ENCODE data around the gene BGN.

The BGN gene

DNA sequence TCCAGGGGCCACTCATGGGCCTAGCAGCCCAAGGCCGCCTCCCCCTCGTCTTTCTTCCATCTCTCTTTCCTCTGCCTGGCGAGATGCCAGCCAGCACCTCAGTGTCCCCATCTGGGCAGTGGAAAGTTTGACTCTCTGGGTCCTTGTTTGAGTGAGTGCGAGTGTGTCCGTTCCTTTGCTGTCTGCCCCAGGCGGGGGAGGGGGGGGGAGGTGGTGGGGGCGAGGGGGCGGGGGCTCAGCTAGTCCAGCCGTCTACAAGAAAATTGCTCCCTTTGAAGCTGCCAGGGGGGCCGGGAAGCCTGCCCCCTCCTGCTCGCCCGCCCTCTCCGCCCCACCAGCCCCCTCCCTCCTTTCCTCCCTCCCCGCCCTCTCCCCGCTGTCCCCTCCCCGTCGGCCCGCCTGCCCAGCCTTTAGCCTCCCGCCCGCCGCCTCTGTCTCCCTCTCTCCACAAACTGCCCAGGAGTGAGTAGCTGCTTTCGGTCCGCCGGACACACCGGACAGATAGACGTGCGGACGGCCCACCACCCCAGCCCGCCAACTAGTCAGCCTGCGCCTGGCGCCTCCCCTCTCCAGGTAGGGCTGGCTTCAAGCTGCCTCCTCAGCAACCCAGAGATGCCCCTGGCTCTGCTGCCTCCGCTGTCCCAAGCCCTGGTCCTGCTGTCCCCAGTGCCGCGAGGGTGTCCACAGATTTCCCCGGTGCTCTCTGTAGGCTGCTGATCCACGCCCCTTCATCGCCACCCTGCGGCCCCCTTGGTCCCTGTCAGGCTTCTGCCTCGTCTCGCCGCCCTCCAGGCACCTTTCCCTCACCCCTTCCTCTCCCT is at the start of gene BGN:
TSS of gene BGN (plus strand) at position 440 of the 821 bp plus-strand sequence. CDS start 9,652 bp downstream, outside the sequence.
- in situ Hi-C loops (cut with MboI; ENCODE audit: low sequenced_read_pairs): no loop called here
- Histone ChIP-seq H3K4me3 (no peak within 1 kb of the TSS), H3K9me3 (no peaks in the 10 kb centered on the region), H3K36me3 (replicated peaks) (no peaks in the 10 kb centered on the region), H3K27me3 (ENCODE audit: low read depth) (no peaks in the 10 kb centered on the region), H3K4me1 (no peaks in the 10 kb centered on the region)
- peak in 1 of 2 experiments; percentile 22 for DNase-seq (ENCODE audit: low spot score in 2 of 2)

GRCh38 chrX:153445106-153445855 is 49.5 kb upstream of the BGN start:
- Histone ChIP-seq H3K4me1 (no peaks in the 10 kb centered on the region), H3K4me3 (no peak overlapping the region), H3K9me3 (no peaks in the 10 kb centered on the region), H3K36me3 (replicated peaks) (no peaks in the 10 kb centered on the region; the same call in 1 of the 2 replicates), H3K27me3 (ENCODE audit: low read depth) (no peaks in the 10 kb centered on the region)
- DNase-seq (ENCODE audit: low spot score in 2 of 2): no peak
- in situ Hi-C loops (cut with MboI; ENCODE audit: low sequenced_read_pairs): no loop called here

DNA sequence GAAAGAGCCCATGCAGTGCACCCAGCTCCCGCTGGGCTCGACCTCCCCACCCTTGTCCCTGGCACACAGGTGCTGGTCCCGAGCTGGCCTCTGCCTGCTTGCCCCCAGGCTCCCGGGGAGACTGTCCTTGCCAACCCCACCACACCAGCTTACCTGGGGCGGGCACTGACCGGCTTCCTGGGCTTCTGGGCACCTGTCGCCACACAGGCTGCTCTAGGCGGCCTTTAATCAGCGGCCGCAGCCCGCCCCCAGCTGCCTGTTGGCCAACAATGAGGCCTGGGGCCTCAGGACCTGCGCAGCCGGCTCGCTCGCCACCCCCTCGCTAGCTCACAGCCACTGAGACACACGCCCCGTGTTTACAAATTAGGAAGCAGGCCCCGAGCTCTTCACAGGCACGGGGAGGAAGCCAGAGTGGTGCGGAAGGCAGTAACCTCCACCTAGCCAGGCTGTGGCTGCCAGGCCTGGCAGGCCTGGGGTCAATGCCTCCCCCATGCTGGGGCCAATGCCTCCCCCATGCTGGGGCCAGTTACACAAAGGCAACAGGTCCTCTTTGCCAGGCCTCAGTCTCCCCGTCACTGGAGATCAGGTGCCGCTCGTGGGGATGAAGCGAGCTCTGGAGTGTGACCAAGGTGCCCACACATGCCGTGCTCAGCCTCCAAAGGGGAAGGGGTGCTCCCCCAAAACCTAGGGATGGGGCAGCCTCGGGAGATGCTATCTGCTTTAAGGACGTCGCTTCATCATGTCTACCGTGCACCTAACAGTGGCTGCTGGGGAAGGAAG is 48.7 kb upstream of the BGN start, which contains the start of gene TREX2:
TSS of gene TREX2 (minus strand) at position 201 of the 780 bp plus-strand sequence. CDS start 626 bp downstream, outside the sequence.
- H3K27me3 ChIP-seq (ENCODE audit: low read depth): no peaks in the 10 kb centered on the region
- H3K9me3 ChIP-seq: no peaks in the 10 kb centered on the region
- in situ Hi-C loops (cut with MboI; ENCODE audit: low sequenced_read_pairs): no loop called here

DNA sequence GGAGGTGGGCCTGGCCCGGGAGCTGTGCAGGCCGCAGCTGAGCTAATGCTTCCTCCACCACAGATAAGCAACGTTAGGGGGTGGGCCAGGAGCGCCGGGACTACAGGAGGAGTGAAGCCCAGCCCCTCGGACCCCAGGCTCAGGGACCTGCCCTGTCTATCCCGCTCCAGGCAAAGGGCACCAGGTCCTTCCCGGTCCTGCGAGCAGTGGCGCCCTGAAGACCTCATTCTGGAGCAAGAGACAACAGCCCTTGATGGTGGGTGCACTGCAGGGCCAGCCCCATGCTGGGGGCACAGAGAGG is 48.2 kb upstream of the BGN start:
- in situ Hi-C loops (cut with MboI; ENCODE audit: low sequenced_read_pairs): no loop called here
- peaks cover 4% of the 10 kb centered on the region for H3K36me3 ChIP-seq (replicated peaks)
- no peaks in the 10 kb centered on the region for H3K9me3 ChIP-seq
- no peak overlapping the region for H3K4me3 ChIP-seq
- no peaks in the 10 kb centered on the region for H3K4me1 ChIP-seq
- no peak for DNase-seq (ENCODE audit: low spot score in 2 of 2)
- no peaks in the 10 kb centered on the region for H3K27me3 ChIP-seq (ENCODE audit: low read depth)

More for the DNA sequence above, 48.7 kb upstream of the BGN start, which contains the start of gene TREX2:
- H3K36me3 ChIP-seq (replicated peaks): peaks cover 4% of the 10 kb centered on the region
- DNase-seq (ENCODE audit: low spot score in 2 of 2): no peak
- no peak within 1 kb of the TSS for H3K4me3 ChIP-seq
- no peaks in the 10 kb centered on the region for H3K4me1 ChIP-seq

DNA sequence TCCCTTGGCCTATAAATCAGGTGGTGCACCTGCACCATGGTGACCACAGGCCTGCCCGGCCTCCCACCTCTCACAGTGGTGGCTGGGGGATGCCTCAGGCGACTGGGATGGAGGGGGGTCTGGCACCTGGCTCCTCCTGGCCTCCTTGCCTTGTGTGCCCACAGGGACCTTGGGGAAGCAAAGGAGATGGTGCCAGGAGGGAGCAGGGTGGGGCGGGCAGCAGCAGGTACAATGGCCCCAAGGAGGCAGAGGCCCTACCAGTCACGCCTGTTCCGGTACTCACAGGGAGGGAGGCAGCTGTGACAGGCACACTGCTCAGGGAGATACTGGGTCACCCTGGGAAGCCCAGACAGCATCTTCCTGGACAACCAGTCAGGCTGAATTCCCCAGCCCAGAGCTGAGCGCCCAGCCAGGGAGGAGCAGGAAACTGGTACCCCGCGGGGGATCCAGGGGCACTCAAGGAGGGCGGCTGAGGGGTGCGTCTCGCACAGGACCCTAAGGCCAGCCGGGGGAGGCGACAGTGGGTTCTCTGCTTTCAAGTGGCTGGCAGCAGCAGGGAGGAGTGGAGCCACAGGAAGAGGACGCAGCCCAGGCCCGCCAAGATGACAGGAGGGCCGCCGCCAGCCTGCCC is 47.7 kb upstream of the BGN start:
- Histone ChIP-seq H3K9me3 (no peaks in the 10 kb centered on the region), H3K36me3 (replicated peaks) (peaks cover 4% of the 10 kb centered on the region), H3K4me1 (no peaks in the 10 kb centered on the region), H3K4me3 (no peak overlapping the region), H3K27me3 (ENCODE audit: low read depth) (no peaks in the 10 kb centered on the region)
- no peak for DNase-seq (ENCODE audit: low spot score in 2 of 2)
- in situ Hi-C loops (cut with MboI; ENCODE audit: low sequenced_read_pairs): no loop called here

- Histone ChIP-seq H3K36me3 (replicated peaks) (peaks cover 4% of the 10 kb centered on the region), H3K9me3 (no peaks in the 10 kb centered on the region), H3K4me1 (no peaks in the 10 kb centered on the region), H3K27me3 (ENCODE audit: low read depth) (no peaks in the 10 kb centered on the region), H3K4me3 (no peak overlapping the region)
- in situ Hi-C loops (cut with MboI; ENCODE audit: low sequenced_read_pairs): no loop called here
- DNase-seq (ENCODE audit: low spot score in 2 of 2): no peak
These were observed 47.2 kb upstream of the BGN start for GRCh38 chrX:153447581-153447960.

- Histone ChIP-seq H3K4me1 (no peaks in the 10 kb centered on the region), H3K9me3 (no peaks in the 10 kb centered on the region), H3K4me3 (no peak overlapping the region), H3K36me3 (replicated peaks) (peaks cover 4% of the 10 kb centered on the region), H3K27me3 (ENCODE audit: low read depth) (no peaks in the 10 kb centered on the region)
- in situ Hi-C loops (cut with MboI; ENCODE audit: low sequenced_read_pairs): no loop called here
- no peak for DNase-seq (ENCODE audit: low spot score in 2 of 2)
These were observed 46.0 kb upstream of the BGN start for GRCh38 chrX:153448556-153449367.

GRCh38 chrX:153449368-153450113 is 45.2 kb upstream of the BGN start:
- Histone ChIP-seq H3K9me3 (no peaks in the 10 kb centered on the region), H3K4me3 (no peak overlapping the region), H3K4me1 (no peaks in the 10 kb centered on the region), H3K36me3 (replicated peaks) (peaks cover 4% of the 10 kb centered on the region), H3K27me3 (ENCODE audit: low read depth) (no peaks in the 10 kb centered on the region)
- DNase-seq (ENCODE audit: low spot score in 2 of 2): no peak
- in situ Hi-C loops (cut with MboI; ENCODE audit: low sequenced_read_pairs): no loop called here

DNA sequence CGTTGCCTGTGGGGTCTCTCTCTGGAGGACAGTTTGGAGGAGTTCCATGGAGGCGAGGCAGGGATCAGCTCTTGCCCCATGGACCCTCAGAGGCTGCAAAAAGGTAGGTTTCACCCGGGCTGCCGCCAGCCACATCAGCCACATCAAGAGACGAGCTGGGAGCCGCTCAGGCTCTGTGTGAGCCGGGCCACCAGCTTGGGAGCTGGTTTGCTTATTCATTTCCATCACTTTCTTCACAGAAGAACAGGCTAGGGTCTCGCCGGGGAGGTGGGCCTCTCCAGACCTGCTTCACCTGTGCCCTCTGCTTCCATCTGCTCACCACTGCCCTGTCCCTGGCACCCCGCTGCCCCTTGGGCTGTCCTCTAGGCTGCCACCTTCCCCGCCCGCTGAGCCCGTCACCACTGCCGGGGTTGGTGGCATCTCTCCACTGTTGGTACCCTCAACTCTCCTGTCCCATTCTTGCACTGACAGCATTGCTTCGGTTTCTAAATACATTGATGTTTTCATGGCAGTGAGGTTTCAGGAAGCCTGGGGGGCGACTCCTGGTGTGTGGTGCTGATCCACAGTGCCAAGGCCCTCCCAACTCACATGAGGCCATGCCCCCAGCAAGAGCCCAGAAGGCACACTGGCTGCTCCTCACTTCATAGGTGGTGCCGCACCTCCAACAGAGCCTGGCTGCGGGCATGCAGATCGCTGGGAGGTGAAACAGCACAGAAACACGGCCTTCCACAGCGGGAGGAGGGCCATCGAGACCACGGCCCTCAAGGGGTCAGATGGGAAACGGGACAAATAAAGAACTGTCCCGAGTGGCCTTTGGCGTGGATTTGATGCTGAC is 44.4 kb upstream of the BGN start:
- Histone ChIP-seq H3K36me3 (replicated peaks) (peaks cover 4% of the 10 kb centered on the region), H3K27me3 (ENCODE audit: low read depth) (no peaks in the 10 kb centered on the region), H3K9me3 (no peaks in the 10 kb centered on the region), H3K4me3 (no peak overlapping the region), H3K4me1 (no peaks in the 10 kb centered on the region)
- no peak for DNase-seq (ENCODE audit: low spot score in 2 of 2)
- in situ Hi-C loops (cut with MboI; ENCODE audit: low sequenced_read_pairs): no loop called here

GRCh38 chrX:153450949-153451277 is 43.9 kb upstream of the BGN start:
- H3K36me3 ChIP-seq (replicated peaks): peaks cover 4% of the 10 kb centered on the region
- H3K27me3 ChIP-seq (ENCODE audit: low read depth): no peaks in the 10 kb centered on the region
- no peaks in the 10 kb centered on the region for H3K9me3 ChIP-seq
- no peaks in the 10 kb centered on the region for H3K4me1 ChIP-seq
- H3K4me3 ChIP-seq: no peak overlapping the region
- in situ Hi-C loops (cut with MboI; ENCODE audit: low sequenced_read_pairs): no loop called here
- DNase-seq (ENCODE audit: low spot score in 2 of 2): no peak

DNA sequence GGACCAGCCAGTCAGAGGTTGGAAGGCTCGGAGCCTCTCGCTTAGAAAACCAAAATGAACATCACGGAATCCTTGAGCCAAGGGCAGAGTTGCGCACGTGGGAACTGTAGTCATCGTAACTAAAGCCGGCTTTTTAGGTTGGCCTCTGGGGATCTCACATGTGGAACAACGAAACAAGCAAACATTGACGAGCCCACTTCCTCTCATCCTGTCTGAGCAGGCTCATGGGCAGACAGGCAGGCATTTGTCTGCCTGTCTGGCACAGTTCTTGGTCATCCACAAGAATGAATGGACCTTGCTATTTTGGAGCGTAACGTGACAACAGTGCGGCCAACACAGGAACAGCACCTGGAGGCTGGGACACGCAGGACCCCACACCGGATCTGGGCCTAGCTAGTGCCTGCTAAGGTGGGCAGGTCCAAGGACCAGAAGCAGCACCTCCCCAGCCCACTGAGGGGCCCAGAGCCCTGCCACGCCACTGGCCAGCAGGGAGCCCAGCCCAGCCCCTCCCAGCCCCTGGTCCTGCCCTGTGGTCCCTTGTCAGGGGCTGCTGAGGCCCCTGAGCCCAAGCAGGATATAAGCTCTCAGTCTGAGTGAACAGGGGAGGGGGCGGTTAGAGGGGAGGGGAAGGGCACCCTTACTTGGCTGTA is 39.8 kb upstream of the BGN start:
- in situ Hi-C loops (cut with MboI; ENCODE audit: low sequenced_read_pairs): no loop called here
- no peaks in the 10 kb centered on the region for H3K9me3 ChIP-seq
- peaks cover 16% of the 10 kb centered on the region for H3K36me3 ChIP-seq (replicated peaks)
- no peak for DNase-seq (ENCODE audit: low spot score in 2 of 2)
- no peaks in the 10 kb centered on the region for H3K27me3 ChIP-seq (ENCODE audit: low read depth)
- H3K4me3 ChIP-seq: no peak overlapping the region
- no peaks in the 10 kb centered on the region for H3K4me1 ChIP-seq
